GM19035 (cell line): ENCODE results near the gene AGBL5.

Experiments used
- ATAC-seq: cut with Tn5 transposase; IDR thresholded peaks from one replicate; pipeline ENCODE4 v1.9.1; 2021; ENCODE audit not compliant: unreplicated experiment

AGBL5 gene

DNA sequence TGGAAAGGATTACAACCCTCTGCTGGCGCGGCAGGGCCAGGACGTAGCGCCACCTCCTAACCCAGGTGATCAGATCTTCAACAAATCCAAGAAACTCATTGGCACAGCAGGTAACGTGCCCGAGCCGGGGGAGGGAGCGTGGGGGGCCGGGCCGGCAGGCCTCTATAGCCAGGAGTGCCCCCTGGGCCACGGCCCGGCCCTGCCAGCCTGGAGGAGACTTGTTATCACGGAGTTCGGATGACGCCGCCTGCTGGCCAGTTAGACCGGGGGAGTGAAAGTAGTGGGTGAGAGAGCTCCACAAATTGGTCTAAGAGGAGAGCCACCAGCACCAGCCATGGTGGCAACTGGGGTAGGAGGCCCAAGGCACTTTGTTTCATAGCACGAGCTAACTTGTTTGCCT, 27.3 kb upstream of the AGBL5 start:
- ATAC-seq, result no peak

DNA sequence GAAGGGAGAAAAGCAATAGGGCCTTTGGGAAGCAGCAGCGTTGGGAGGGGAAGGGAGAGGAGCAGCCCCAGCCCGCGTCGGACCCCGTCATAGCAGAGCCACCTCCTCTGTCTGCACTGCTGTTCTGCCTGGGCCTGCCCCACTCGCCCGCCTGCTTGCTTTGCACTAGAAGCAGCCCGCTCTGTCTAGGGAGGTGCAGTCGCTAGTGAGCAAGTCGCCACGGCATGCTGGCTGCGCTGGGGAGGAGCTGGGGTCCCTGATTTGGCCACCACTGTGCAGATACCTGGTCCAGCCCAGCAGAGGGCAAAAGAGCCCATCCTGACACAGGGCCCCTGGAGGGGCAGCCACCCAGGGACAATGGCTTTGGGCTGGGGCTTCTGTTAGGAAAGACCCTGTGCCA, 26.7 kb upstream of the AGBL5 start:
- ATAC-seq, result no peak

DNA sequence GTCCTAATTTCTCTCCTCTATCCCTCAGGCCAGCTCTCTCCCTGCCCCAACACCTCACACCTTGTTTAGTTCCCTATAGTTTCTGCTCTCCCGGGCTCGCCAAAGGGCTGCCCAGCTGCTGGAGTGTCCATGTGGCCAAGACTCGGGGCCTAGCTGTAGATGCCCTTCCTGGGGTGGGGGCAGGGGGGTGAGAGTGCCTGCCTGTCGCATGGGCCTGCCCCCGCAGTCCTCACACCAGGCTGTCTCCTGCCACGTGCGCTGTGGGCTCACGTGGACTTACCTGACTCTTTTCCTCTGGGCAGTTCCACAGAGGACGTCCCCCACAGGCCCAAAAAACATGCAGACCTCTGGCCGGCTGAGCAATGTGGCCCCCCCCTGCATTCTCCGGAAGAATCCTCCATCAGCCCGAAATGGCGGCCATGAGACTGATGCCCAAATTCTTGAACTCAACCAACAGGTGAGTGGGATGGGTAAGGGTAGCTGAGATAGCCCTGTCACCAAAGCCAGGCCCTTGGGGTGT, 26.1 kb upstream of the AGBL5 start:
- ATAC-seq, result no peak

DNA sequence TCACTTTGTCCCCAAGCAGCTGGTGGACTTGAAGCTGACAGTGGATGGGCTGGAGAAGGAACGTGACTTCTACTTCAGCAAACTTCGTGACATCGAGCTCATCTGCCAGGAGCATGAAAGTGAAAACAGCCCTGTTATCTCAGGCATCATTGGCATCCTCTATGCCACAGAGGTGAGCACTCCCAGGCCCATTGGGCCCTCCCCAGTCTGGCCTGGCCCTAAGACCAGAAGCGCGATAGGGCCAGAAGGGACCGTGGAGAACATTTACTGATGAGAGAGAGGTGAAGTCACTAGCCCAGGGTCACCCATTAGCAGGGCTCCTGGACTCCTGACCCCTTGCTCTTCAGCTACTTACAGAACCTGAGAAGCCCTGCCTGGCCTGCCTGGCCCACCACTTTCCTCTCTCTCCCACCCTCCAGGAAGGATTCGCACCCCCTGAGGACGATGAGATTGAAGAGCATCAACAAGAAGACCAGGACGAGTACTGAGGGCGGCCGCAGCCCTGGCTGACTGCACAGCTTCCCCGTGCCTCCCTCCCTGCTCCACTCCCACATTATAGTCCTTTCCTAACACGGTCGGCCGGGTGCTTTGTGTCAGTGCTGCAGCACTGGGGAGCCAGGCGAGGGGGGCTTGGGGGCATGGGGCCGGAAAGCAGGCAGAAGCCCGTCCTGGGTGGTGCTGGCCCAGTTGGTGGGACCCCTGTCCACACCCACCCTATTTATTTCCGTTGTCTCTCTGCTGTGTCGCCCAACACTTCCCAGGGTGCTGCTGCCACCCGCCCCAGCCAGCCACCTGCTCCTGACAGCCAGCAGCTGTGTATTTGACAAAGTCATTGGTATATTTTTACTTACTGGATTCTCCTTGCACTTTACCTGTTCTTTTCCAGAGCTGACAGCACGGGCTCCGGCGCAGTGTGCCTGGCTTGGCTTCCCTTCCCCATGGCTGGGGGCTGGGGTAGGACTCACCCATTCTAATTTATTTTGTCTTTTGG, 25.3 kb upstream of the AGBL5 start:
- ATAC-seq, result no peak

DNA sequence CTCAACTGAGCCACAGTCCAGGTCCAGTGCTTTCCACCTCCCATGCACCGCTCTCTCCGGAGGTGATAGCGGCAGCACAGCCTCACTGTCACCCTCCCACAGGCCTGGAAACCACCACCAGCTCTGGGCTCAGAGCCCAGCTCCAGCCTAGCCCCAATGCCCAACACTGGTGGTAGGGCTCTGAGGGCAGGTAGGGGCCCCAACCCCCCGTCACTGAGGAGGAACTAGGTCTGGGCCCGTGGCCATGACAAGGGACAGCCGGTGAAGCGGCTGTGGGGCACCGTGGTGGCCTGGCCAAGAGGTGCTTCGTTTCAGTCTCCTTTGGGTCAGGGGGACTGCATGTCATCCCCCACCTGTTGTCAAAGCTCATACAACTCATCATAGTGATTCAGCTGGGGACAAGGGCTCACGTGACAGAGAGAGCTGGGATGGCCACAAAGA, 24.2 kb upstream of the AGBL5 start:
- ATAC-seq, result no peak

DNA sequence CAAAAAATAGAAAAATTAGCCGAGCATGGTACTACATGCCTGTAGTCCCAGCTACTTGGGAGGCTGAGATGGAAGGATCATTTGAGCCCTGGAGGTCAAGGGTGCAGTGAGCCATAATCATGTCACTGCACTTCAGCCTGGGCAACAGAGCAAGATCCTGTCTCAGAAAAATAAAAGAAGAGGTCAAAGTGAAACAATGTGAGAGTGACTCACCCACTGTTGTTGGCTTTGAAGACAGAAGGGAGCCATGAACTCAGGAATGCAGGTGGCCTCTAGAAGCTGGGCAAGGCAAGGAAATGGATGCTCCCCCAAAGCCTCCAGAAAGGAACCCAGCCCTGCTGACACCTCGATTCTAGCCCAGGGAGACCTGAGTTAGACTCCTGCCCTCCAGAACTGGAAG, 22.4 kb upstream of the AGBL5 start:
- ATAC-seq, result no peak

DNA sequence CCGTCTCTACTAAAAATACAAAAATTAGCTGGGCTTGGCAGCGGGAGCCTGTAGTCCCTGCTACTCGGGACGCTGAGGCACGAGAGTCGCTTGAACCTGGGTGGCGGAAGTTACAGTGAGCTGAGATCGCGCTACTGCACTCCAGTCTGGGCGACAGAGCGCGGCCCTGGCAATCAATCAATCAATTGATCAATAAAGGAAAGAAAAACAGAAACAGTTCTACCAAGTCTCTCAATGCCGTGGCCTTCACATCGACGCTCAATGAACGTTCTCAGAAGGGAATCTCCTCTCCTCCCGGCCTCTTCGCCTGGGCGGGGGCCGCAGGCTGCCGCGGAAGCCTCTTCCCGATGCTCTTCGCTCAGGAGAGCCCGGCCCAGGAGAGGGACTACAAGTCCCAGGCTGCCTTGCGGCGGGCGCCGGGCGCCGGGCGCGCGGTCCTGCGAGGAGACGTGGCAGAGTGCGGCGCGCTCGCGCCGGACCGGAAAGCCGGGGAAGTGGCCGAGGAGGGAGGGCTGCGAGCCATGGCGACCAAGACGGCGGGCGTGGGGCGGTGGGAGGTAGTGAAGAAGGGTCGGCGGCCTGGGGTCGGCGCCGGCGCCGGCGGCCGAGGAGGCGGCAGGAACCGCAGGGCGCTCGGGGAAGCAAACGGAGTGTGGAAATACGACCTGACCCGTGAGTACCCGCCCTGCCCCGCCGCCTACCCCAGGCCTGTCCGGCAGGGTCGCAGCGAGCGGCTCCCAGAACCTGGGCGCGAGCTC, 18.8 kb upstream of the AGBL5 start, which contains the start of gene TMEM214:
Gene TMEM214, plus strand, starts transcription at position 471 of the 758 bp plus-strand sequence. Its CDS starts 51 bp downstream, at position 522.
- ATAC-seq, result peak; percentile 95

DNA sequence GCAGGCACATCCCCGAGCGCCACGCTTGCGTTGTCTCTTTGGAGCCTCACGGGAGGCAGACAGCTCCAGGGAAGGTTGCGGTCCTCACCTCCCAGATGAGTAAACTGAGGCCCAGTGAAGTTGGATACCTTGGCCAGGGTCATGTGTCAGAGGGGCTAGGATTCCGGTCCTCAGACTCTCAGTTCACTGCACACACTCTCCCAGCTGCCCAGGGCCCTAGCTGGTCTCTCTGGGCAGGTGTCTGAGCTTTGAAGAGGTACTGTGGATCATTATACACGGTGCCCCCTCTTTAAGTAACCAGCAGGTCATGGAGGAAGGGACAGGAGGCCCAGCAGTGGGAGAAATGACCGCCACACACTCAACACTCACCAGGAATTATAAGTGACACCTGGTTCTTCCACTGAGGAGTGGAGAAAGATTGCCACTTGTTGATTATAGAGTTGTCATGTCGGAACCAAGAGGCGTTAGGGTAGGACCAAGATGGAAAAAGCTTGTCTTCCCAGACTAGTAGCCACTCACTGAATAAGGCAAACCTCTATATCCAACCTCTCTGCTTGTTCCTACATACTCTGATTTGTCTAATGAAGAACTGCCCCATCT, 18.1 kb upstream of the AGBL5 start:
- peak; percentile 3 for ATAC-seq

DNA sequence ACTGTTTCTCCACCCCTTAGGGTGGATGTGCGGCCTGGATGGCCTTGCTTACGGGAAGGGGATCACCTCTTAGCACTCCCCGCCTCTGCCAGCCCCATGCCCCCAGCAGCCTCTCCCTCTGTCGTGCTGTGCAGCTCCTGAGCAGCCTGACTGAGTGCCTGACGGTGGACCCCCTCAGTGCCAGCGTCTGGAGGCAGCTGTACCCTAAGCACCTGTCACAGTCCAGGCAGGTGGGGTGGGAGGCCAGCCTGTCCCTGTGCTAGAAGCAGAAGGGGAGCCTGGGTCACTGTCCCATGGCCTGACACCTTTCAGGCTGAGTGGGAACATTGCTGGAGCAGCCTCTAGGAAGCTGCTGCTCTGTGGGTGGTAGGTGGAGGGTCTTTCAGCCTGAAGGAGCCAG, 13.5 kb upstream of the AGBL5 start:
- no peak for ATAC-seq

DNA sequence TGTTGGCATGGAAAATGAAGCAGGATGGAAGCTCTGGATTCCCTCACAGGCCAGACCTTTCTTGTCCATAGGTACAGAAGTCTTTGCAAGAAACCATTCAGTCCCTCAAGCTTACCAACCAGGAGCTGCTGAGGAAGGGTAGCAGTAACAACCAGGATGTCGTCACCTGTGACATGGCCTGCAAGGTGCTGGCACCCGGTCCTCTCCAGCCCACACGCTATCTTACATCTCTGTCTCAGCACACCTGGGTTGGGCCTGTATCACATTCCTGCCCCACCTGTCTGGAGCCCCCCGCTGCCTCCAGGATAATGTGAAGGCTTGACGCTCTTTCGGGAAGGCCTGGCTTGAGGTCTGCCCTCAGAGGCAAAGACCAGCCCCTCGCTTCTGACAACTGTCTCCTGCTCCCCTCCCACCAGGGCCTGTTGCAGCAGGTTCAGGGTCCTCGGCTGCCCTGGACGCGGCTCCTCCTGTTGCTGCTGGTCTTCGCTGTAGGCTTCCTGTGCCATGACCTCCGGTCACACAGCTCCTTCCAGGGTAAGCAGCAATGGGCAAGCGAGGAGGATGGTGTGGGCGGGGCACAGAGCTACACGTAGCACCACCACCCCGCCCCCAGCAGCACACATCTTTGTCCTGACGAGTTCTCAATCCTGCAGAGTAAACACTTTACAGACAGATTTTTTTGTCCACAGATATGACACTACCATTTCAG, 12.7 kb upstream of the AGBL5 start:
- no peak for ATAC-seq

DNA sequence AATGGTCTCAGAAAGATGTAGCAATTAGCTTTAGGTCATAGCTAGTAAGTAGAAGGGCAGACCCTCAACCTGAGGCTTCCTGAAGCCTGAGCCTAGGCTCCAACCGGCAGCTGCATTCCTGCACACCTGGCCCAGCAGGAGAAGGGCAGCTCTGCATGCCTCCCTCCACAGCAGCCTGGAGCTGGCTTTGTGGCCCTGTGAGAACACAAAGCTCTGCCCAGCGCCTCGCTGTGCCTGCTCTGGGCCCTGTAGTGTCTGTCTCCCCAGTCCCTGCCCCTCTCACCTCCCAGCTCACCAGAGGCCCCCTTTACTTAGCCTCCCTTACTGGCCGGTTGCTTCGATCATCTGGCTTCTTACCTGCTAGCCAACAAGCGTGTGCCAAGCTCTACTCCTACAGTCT, 12.0 kb upstream of the AGBL5 start:
- ATAC-seq, result no peak

DNA sequence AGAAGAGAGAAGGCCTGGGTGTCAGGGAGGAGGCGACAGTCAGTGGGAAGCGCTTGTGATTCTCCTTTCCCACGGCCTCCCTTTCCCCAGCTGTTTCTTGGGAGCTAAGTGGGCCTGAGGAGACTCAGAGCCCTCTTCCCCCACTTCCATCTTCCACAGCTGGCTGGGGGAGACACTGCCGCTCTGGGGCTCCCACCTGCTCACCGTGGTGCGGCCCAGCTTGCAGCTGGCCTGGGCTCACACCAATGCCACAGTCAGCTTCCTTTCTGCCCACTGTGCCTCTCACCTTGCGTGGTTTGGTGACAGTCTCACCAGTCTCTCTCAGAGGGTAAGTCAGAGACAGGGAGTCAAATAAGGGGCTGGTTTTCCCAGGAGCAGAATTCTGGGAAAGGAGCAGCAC, 11.6 kb upstream of the AGBL5 start:
- no peak for ATAC-seq

DNA sequence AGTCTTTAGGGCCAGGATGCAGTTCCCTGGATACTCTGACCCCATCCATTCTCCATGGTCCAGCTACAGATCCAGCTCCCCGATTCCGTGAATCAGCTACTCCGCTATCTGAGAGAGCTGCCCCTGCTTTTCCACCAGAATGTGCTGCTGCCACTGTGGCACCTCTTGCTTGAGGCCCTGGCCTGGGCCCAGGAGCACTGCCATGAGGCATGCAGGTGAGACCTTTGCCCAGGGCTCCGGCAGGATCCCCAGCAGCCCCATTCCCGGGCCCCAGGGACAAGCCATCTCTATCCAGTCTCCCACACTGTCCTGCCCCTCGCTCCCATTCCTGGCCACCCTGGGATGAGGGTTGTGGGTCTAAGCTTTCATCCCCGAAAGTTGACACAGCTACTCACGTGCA, 11.2 kb upstream of the AGBL5 start:
- ATAC-seq, result no peak

DNA sequence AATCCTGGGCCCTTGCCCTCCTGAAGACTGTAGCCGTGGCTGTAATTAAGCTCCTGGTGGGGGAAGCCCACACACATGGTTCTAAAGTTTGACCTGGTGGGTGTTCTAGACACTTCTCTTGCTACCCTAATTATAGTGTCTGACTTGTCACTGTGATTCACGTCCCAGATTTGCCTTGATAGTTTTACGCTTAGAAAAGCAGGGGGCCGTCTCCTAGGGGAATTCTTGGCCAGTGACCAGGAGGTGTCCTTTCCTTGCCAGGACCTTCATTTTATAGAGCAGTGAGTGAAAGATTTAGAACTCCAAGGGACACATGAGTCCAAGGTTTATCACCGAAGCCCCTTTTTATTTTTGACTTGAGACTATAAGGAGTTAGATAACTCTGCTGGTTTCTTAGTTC, 9.7 kb upstream of the AGBL5 start:
- no peak for ATAC-seq

DNA sequence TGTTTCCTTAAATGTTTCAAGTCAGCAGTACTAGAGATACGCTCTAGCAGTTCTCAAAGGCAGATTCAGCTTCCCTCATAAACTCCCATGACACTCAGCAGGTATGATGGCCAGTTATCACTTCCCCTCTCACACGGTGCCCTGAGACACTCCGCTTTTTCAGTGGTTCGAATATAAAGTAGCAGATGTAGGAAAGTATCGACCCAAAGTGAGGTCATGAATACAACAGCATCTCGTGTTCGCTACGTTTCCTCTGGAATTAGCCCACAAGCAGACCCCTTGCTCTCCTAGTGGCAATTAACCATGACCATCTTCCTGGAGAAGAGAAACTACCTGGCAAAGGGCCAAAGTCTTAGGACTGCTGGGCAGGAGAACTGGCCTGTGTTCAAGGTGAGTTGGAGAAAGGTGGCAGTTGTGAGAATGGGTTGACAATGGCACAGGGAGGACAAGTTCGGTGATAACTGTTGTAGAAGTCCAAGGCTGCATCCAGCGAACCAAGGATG, 9.3 kb upstream of the AGBL5 start:
- peak; percentile 74 for ATAC-seq

DNA sequence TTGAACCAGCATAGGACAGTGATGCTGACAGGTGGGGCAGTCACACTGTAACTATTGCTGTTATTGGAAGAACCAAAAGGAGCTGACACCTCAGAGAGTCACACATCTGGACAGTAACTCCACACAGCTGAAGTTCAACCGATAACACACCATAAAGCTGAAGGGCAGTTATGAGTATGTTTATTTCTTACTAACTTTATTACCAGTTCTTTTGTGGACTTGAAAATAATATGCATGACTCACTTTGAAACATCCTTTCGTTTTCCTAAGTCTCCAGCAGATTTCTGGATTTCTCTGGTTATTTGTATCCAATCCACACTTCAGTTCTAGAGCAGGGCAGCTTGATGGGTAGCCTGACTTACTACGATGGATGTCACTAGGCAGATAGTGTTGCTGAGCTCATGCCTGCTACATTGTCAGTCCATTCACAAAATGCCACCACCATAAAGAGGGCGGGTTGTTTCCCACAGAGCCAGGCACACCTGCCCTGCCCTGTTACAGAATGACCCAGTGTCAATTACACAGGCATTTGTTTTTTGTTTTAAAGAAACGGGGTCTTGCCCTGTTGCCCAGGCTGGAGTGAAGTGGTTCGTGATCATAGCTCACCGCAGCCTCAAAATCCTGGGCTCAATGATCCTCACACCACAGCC, 8.4 kb upstream of the AGBL5 start:
- ATAC-seq, result no peak

DNA sequence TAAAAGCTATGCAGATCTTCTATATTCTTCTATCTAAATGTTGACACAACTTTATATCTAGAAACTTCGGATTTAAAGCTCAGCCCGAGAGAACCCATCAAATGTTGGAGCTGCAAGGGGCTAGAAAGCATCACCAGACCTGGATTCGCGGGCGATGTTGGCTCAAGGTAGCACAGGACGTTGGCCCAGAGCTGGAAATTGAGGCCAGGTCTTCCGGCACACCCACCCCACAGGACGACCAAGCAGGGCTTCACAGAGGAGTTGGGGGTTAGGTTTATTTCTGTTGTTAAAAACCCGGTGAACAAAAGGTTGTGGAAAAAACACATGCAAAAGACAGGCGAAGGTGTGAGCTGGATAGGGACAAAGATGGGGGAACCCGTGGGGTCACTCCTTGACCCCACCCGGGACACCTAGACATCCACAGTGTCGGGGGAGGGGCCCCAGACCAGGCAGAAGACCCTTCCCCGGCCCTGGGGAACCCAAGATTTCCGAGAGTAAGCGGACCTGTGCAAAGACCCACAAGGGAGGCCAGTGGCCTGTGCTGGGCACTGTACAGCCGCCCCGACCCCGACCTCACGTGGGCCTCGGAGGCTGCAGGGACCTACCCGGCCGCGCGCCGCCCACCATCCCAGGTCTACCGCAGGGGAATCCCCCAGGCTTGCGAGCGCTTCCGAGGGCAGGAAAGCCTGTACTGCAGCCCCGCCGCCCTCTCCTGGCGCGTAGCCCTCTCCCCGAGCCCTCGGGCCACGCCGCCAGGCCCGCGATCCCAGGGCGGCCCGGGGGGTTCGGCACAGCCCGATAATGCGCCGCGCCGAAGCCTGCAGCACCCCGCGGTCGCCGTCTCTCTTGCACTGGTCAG, 1.8 kb upstream of the AGBL5 start:
- peak; percentile 9 for ATAC-seq

DNA sequence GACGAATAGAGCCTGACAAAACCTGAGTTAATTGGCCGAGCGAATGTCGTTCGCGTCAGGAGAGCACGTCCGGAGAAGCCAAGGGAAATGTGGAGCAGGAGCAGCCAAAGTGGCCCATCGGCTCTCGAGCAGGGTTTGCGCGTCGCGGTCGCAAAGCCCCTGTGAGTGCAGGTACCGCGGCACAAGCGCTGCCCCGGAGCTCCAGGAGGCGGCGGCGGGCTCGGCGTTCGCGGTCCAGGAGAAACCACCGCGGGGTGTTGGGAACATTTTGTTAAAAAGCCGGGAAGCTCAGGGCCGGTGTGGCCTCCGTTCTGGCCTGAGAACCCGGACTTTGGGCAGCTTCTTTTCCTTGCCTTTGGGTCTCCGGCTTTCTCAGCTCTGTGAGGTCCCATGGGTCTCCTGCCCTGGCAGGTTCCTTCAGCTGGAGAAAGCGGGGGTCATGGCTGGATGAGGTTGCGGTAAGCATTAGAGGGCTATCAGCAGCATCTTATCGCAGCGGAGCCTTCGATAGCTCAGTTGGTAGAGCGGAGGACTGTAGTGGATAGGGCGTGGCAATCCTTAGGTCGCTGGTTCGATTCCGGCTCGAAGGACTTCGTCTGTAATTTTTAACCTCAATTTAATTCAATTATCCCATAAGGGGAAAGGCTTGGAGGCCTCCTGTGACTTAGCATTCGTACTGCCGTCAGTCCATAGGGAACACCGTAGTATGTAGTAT, 1.0 kb upstream of the AGBL5 start:
- peak; percentile 56 for ATAC-seq
